Measurements from ENCODE around the gene NES.

NES gene

GRCh38 chr1:156643049-156643777, 34.0 kb downstream of the NES start:
- no peaks in the 10 kb centered on the region for H3K9me3 ChIP-seq (replicated peaks; ENCODE audit: insufficient read depth, low read length)
- H3K4me2 ChIP-seq (ENCODE audit: low read depth, low read length): no peak overlapping the region
- H3K36me3 ChIP-seq (replicated peaks; ENCODE audit: insufficient read depth, low read length): 0 out of 2 replicates have a peak, but pooled peaks cover 13% of the 10 kb centered on the region
- H3F3A ChIP-seq (ENCODE audit: insufficient read depth, low read length): peaks cover 13% of the 10 kb centered on the region
- H3K9ac ChIP-seq (ENCODE audit: low read length): no peak overlapping the region
- H2AFZ ChIP-seq (ENCODE audit: low read length): no peak overlapping the region
- no peak overlapping the region for H3K4me3 ChIP-seq (ENCODE audit: low read length)
- no peaks in the 10 kb centered on the region for H3K79me2 ChIP-seq (ENCODE audit: low read length)
- TF ChIP-seq EZH2 (optimal IDR thresholded peaks at IDR 0.05; ENCODE audit: low read depth, low read length) (no peak), CTCF (IDR thresholded peaks at IDR 0.05; ENCODE audit: low read length) (no peak), EZH2phosphoT487 (IDR thresholded peaks at IDR 0.05; ENCODE audit: low read length) (no peak)
- H4K20me1 ChIP-seq (ENCODE audit: insufficient read depth, low read length): 0 out of 2 replicates have a peak, but pooled peaks cover 7% of the 10 kb centered on the region
- H3K27me3 ChIP-seq (replicated peaks; ENCODE audit: insufficient read depth, low read length): no peaks in the 10 kb centered on the region
- no peak overlapping the region for H3K27ac ChIP-seq (ENCODE audit: low read length)
- DNase-seq: no peak
- H3K4me1 ChIP-seq (ENCODE audit: low read length): no peaks in the 10 kb centered on the region
- H3K9me2 ChIP-seq (replicated peaks; ENCODE audit: insufficient read depth, low read length): no peaks in the 10 kb centered on the region

GRCh38 chr1:156642265-156643048, 34.8 kb downstream of the NES start:
- Histone ChIP-seq H3F3A (ENCODE audit: insufficient read depth, low read length) (peaks cover 13% of the 10 kb centered on the region), H3K4me3 (ENCODE audit: low read length) (no peak overlapping the region), H3K4me1 (ENCODE audit: low read length) (no peaks in the 10 kb centered on the region), H3K4me2 (ENCODE audit: low read depth, low read length) (no peak overlapping the region), H3K9ac (ENCODE audit: low read length) (no peak overlapping the region), H3K9me2 (replicated peaks; ENCODE audit: insufficient read depth, low read length) (no peaks in the 10 kb centered on the region), H3K36me3 (replicated peaks; ENCODE audit: insufficient read depth, low read length) (0 out of 2 replicates have a peak, but pooled peaks cover 13% of the 10 kb centered on the region), H2AFZ (ENCODE audit: low read length) (no peak overlapping the region), H3K27me3 (replicated peaks; ENCODE audit: insufficient read depth, low read length) (no peaks in the 10 kb centered on the region), H3K9me3 (replicated peaks; ENCODE audit: insufficient read depth, low read length) (no peaks in the 10 kb centered on the region), H4K20me1 (ENCODE audit: insufficient read depth, low read length) (0 out of 2 replicates have a peak, but pooled peaks cover 7% of the 10 kb centered on the region), H3K79me2 (ENCODE audit: low read length) (no peaks in the 10 kb centered on the region), H3K27ac (ENCODE audit: low read length) (no peak overlapping the region)
- no peak for DNase-seq
- TF ChIP-seq CTCF (IDR thresholded peaks at IDR 0.05; ENCODE audit: low read length): no peak
- TF ChIP-seq EZH2phosphoT487 (IDR thresholded peaks at IDR 0.05; ENCODE audit: low read length): no peak
- TF ChIP-seq EZH2 (optimal IDR thresholded peaks at IDR 0.05; ENCODE audit: low read depth, low read length): no peak

GRCh38 chr1:156641761-156642264, 35.4 kb downstream of the NES start, which contains the start of gene BCAN:
Gene BCAN, plus strand, starts transcription at chr1:156642117. Its CDS starts 3,938 bp downstream, at chr1:156646055.
- Histone ChIP-seq H3K27me3 (replicated peaks; ENCODE audit: insufficient read depth, low read length) (no peaks in the 10 kb centered on the region), H3K4me2 (ENCODE audit: low read depth, low read length) (no peak within 1 kb of the TSS), H2AFZ (ENCODE audit: low read length) (no peak within 1 kb of the TSS), H3K9ac (ENCODE audit: low read length) (no peak within 1 kb of the TSS), H3F3A (ENCODE audit: insufficient read depth, low read length) (peaks cover 13% of the 10 kb centered on the region), H3K36me3 (replicated peaks; ENCODE audit: insufficient read depth, low read length) (0 out of 2 replicates have a peak, but pooled peaks cover 12% of the 10 kb centered on the region), H3K4me1 (ENCODE audit: low read length) (no peaks in the 10 kb centered on the region), H3K27ac (ENCODE audit: low read length) (no peak within 1 kb of the TSS), H3K79me2 (ENCODE audit: low read length) (no peaks in the 10 kb centered on the region), H3K9me3 (replicated peaks; ENCODE audit: insufficient read depth, low read length) (no peaks in the 10 kb centered on the region), H4K20me1 (ENCODE audit: insufficient read depth, low read length) (0 out of 2 replicates have a peak, but pooled peaks cover 7% of the 10 kb centered on the region), H3K4me3 (ENCODE audit: low read length) (no peak within 1 kb of the TSS), H3K9me2 (replicated peaks; ENCODE audit: insufficient read depth, low read length) (no peaks in the 10 kb centered on the region)
- TF ChIP-seq EZH2 (optimal IDR thresholded peaks at IDR 0.05; ENCODE audit: low read depth, low read length) (no peak), CTCF (IDR thresholded peaks at IDR 0.05; ENCODE audit: low read length) (no peak), EZH2phosphoT487 (IDR thresholded peaks at IDR 0.05; ENCODE audit: low read length) (no peak)
- DNase-seq: no peak

All from MM.1S (cell line).